AG04449 (cell line): Measurements from ENCODE around the gene PIWIL1.

Experiments
- CTCF ChIA-PET: fragments of 350-600 bp; formaldehyde crosslinking; extraction: SDS; loops from one replicate; lab custom pipeline; 2021; ENCODE audit warnings: antibody characterized with exemption; lab: Yijun Ruan, JAX
- POLR2A ChIA-PET: fragments of 400-600, 350-600 bp; formaldehyde crosslinking; extraction: SDS; loops from one replicate; lab custom pipeline; 2020; ENCODE audit warnings: antibody characterized with exemption, inconsistent platforms; lab: Yijun Ruan, JAX
- DNase-seq: peaks from one replicate; pipeline ENCODE4 v3.0.0-alpha.2; 2010; ENCODE audit warnings: low read depth, low spot score
- H3K4me3 ChIP-seq: 2 replicates; pipeline ENCODE4 v1.5.1; 2011; ENCODE audit warnings: low read depth, mild to moderate bottlenecking, control low read depth, low read length
- TF ChIP-seq, protein P1 (sequence below): IDR thresholded peaks from one replicate; pipeline ENCODE4 v1.5.1; 2011; ENCODE audit warnings: mild to moderate bottlenecking, moderate library complexity, low read length, control low read depth, inconsistent platforms; ENCODE audit not compliant: insufficient read depth; ENCODE audit errors: missing control alignments

The PIWIL1 gene

DNA sequence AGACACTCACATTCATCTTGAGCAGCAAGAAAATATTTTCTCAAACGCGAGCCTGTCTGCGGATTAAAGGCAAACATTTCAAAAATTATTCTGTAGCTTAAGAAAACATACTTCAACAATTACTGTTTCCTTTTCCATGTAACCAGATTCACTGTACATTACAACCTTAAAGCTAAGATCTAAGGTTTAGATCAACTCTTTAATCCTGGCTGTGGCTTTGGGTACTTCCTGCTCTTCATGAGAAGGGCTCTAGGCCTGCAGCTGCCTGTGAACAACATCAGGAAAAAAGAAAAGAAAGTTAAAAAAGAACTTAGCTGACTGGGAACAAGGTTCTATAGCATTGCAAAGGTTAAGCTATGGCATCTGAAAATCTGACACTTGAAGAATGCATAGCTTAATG is 21.4 kb upstream of the PIWIL1 start:
- ChIA-PET CTCF (no interaction called here), POLR2A (no interaction called here)
- TF ChIP-seq, protein P1, sequence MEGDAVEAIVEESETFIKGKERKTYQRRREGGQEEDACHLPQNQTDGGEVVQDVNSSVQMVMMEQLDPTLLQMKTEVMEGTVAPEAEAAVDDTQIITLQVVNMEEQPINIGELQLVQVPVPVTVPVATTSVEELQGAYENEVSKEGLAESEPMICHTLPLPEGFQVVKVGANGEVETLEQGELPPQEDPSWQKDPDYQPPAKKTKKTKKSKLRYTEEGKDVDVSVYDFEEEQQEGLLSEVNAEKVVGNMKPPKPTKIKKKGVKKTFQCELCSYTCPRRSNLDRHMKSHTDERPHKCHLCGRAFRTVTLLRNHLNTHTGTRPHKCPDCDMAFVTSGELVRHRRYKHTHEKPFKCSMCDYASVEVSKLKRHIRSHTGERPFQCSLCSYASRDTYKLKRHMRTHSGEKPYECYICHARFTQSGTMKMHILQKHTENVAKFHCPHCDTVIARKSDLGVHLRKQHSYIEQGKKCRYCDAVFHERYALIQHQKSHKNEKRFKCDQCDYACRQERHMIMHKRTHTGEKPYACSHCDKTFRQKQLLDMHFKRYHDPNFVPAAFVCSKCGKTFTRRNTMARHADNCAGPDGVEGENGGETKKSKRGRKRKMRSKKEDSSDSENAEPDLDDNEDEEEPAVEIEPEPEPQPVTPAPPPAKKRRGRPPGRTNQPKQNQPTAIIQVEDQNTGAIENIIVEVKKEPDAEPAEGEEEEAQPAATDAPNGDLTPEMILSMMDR, result no peak
- no peak for DNase-seq
- no peak overlapping the region for H3K4me3 ChIP-seq

DNA sequence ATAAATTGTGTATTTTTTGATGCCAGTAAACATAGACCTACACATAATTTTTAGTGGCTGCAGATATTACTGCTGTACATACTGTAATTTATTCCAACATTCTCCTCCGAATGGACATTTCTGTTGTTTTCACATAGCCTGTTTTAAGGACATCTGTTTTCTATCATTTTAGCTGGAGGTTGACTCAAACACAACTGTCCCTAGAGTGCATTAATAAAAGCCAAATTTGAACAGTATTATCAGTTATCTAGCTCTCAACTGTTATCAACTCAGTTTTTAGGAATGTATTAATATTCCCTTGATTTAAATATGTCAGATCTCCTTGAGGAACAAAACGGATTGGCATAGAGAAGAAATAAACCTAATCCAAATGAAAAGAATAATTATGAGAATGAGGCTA is 17.2 kb upstream of the PIWIL1 start:
- DNase-seq, result no peak
- H3K4me3 ChIP-seq, result no peak overlapping the region
- POLR2A ChIA-PET, result no interaction called here
- CTCF ChIA-PET, result no interaction called here
- TF ChIP-seq, protein P1, result no peak

GRCh38 chr12:130322263-130322662 is 15.4 kb upstream of the PIWIL1 start:
- DNase-seq, result no peak
- no peak overlapping the region for H3K4me3 ChIP-seq
- TF ChIP-seq, protein P1, result no peak
- ChIA-PET POLR2A (no interaction called here), CTCF (no interaction called here)

- CTCF ChIA-PET, result no interaction called here
These were observed 7.0 kb upstream of the PIWIL1 start for GRCh38 chr12:130330685-130331084.

GRCh38 chr12:130331146-130331545 is 6.5 kb upstream of the PIWIL1 start:
- ChIA-PET POLR2A (no interaction called here), CTCF (no interaction called here)
- DNase-seq, result no peak
- H3K4me3 ChIP-seq, result no peak overlapping the region
- TF ChIP-seq, protein P1, result no peak

More at GRCh38 chr12:130330685-130331084, 7.0 kb upstream of the PIWIL1 start:
- no peak for DNase-seq
- no peak overlapping the region for H3K4me3 ChIP-seq
- TF ChIP-seq, protein P1, result no peak
- POLR2A ChIA-PET, result no interaction called here

GRCh38 chr12:130333341-130333740 is 4.3 kb upstream of the PIWIL1 start:
- ChIA-PET POLR2A (no interaction called here), CTCF (interaction anchor here (0.8 kb wide), 1 partner anchor 286 kb away, joined by 3 read pairs; no protein-coding TSS in a partner anchor)
- DNase-seq, result no peak

More at GRCh38 chr12:130333341-130333740, 4.3 kb upstream of the PIWIL1 start:
- TF ChIP-seq, protein P1, result no peak
- H3K4me3 ChIP-seq, result no peak overlapping the region
